OCI-M1 (cell line): Measurements from ENCODE around the gene CD28.
A peak's percentile ranks its signal among the peaks of the same experiment; 100 is the strongest.
"Not testable (repeated sequence)": the region's sequence is repeated elsewhere in the genome, so short reads cannot be mapped to it uniquely, and the experiment has no call there.

Source experiments
- DNase-seq: peaks from one replicate; lab custom pipeline; 2025; lab: John Stamatoyannopoulos, UW

The CD28 gene

DNA sequence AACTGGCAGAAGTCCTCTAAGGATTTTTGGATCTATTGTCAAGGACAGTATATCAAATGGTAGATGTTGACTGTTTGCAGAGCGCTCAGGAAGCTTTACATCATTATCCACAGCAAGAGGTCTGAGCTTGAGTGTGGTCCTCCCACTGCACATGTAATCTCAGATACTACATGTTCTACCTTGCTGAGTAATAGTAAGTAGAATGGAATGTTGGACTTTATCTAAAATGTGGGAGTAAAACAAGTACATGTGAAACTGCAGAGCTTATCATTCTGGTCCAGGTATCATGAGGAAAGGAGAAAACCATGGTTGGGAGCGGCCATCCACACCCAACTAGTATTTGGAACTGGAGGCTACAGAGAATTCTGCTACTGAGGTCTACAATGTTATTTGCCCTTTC is 19.3 kb upstream of the CD28 start:
- no peak for DNase-seq

DNA sequence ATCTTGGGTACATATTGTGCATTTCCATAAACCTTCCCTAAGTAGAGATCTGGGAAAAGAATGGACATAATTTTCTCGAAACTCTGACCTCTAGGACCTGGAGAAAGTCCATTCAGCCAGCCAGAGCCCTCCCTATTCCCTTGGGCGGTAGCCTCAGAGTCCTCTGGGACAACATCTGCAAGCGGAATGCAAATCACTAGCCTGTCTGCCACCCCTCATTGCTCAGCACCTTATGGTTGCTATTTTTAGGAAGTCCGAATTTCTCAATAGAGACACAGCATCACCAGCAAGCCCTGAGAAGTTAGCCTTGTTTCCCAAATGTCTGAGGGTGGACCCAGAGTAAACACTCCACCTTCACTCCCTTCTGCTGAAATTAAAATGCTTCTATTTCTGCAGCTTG is 17.6 kb upstream of the CD28 start:
- no peak for DNase-seq

DNA sequence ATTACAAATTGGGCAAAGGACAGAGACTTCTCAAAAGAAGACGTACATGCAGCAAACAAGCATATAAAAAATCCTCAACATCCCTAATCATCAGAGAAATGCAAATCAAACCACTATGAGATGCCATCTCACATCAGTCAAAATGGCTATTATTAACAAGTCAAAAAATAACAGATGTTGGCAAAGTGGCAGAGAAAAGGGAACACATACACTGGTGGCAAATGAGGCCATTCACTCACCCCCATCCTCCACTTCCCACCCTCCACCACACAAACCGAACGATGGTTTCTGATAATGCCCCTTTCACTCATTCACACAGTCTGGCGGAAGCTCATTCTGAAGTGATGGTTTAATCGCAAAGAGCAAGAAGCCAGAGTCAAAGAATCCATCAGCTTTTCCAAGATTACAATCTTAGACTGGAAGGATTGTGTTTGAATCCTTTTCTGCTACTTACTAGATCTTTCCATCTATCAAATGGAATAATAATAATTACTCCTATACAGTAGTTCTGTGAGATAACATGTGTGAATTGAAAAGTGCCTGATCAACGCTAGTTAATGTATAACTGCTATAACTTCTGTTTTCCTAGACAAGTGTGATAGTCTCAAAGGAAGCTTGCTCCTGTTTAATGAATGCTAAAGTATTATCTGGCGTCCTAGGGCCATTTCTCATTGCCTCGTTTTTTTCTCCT is 16.9 kb upstream of the CD28 start:
- no peak for DNase-seq

DNA sequence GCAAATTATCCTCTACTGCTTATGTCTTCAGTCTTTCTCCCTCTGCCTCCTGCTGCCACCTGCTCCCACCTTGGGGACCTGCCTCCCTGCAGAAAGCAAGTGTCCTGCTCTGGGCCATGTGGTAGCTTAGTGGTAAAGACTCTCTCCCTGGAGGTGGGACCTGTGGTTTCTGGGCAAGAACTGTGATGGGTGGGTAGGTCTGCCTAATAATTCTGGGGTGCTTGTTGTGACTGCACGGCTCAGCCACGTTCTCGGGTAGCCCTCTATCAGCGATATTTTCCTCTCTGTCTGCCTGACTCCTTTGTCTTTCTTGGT is 16.4 kb upstream of the CD28 start:
- DNase-seq, result no peak

DNA sequence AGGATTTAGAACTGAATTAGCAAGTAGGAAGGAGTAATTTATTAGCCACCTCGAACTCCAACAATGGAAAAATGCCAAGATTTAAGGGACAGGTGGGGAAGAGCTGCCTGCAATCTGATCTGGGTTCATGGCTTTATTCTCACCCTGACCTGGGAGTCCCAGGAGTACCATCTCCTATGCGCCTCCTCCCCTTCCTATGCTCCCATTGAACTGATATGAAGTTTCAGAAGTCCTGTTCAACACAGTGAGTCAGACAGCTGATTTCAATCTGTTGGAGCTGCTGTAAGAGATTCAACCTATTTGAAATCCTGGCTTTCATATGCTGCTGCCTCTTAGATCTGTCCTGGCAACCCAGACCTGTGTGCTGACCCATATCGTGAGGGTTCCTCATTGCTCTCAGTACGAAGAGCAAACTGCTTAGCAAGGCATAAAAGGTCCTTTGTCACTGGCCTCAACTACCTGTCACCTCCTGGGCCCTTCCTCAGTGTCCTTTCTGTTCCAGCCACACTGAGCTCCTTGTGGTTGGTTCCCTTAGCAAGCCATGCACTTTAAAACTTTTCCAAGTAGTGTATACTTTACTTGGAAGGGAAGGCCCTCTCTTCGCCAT is 15.9 kb upstream of the CD28 start:
- DNase-seq, result no peak

DNA sequence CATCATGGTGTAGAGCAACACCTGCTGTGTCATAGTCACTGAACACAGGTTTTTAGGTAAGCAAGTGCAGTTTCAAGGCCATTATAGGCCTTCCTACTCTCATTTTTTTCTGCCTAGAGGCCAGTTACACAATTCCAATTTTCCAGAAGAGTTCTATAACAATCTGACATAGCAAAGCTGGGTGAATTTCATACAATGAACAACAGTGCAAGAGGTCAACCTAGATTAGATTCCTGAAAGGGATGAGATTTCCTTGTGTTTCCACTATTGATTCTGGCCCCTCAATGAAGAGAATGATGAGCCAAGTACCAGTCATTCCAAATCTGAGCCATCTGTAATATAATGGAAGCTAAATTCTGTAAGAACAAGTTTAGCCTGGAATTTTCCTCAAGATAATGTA is 15.3 kb upstream of the CD28 start:
- DNase-seq, result no peak

DNA sequence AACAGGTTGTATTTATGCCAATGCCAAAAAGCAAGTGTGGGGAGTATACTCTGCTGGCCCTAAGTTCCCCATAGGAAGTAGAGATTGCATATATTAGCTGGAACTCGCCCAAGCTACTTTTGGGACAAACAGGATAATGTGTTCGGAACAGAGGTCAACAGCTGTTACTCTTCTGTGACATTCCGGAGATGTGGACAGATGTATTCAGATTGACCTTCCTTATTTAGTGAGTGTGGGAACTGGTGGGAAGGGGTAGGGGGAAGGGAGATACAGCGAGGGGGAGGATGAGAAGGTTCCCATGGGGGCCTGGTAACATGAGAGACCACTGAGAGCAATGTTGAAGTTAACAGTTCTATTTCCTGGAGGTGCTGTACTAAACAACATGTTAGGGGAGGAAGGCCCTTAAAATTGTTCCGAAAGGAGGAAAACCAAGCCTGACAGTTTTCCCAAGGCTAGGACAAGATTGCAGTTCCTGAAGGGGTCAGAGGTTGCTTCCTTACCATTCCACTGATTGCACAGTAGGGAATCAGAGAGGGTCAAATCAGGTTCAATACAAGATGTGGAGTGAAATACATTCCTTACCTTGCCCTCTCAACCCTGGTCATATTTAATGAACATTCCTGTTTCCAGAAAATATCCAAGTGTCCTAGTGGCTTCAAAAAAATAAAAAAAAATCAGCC is 14.3 kb upstream of the CD28 start:
- DNase-seq, result no peak

DNA sequence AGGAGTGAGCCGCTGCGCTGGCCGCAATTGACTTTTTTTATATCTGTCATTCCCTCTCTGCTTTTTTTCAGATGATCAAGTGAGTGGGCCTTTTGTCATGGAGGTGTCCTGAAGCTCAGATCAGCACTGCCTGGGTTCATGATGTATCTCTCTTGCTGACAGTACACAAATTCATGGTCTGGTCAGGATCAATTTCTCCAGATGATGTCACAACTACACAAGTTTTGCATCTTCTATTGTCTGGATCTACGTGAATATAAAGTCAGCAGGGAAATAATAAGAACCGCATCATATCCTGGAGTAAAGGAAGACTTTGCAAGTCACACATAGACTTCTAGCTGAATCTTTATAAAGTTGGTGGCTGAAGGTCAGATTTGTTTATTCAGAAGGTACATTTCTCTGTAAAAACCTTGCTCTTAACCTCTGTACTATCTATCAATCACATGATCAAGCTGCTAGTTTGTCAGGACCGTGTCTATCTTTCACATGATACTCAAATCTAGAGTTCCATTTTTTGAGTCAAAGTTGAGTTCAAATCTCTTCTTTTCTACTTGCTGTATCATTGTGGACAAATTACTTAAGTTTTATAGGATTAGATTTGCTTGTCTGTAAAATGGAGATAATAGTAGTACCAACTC is 13.1 kb upstream of the CD28 start:
- DNase-seq, result no peak

DNA sequence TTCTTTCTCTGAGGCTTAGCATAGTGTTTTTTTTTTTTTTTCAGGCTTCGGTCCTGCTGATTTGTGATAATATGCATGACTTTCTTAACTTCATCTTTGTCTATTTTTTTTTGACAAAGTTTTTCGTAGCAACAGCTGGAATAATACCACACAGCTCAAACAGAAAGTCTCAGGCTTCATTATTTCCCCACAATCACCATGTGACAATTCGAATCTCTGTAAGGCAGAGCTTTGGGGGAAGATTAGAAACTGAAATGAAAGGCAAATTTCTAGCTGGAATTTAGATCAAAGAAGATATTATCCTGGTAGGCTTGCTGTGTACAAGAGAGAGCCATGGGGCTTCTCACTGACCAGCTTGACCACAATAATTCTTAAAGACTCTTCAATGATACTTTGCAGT is 12.2 kb upstream of the CD28 start:
- DNase-seq, result peak; percentile 36

DNA sequence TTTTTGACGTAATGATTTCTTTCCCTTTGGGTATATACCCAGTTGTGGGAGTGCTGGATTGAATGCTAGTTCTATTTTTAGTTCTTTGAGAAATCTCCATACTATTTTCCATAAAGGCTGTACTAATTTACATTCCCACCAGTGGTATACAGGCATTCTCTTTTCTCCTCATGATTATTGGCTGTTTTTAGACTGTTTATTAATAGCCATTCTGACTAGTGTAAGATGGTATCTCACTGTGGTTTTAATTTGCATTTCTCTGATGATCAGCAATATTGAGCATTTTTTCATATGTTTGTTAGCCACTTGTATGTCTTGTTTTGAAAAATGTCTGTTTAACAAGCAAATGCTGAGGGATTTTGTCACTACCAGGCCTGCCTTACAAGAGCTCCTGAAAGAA is 9.2 kb upstream of the CD28 start:
- no peak for DNase-seq

DNA sequence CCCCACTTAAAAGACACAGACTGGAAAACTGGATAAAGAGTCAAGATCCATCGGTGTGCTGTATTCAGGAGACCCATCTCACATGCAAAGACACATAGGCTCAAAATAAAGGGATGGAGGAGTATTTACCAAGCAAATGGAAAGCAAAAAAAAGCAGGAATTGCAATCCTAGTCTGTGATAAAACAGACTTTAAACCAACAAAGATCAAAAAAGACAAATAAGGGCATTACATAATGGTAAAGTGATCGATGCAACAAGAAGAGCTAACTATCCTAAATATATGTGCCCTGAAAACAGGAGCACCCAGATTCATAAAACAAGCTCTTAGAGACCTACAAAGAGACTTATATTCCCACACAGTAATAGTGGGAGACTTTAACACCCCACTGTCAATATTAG is 8.7 kb upstream of the CD28 start:
- DNase-seq, result not testable (repeated sequence)

DNA sequence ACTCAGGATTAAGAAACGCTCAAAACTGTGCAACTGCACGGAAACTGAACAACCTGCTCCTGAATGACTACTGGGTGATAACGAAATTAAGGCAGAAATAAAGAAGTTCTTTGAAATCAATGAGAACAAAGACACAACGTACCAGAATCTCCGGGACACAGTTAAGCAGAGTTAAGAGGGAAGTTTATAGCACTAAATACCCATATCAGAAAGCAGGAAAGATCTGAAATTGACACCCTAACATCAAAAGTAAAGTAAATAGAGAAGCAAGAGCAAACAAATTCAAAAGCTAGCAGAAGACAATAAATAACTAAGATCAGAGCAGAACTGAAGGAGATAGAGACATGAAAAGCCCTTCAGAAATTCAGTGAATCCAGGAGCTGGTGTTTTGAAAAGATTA is 8.0 kb upstream of the CD28 start:
- DNase-seq, result not testable (repeated sequence)

DNA sequence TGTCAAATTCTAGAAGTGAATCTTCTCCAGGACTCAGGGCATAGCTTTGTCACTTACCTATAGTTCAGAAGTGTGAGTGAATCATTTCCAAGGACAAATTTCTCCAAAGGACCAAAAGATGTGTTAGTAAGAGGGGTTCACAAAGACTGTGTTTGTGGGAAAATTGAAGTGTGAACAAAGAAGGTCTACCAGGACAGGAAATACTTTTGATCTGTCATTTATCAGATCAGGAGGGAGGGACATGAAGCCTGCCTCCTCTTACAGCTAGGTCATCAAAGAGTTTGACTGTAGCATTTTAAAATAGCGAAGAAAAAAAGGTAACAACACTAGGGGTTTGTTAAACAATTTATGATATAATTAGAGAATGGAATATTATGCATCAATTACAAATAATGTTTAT is 2.0 kb upstream of the CD28 start:
- DNase-seq, result no peak

DNA sequence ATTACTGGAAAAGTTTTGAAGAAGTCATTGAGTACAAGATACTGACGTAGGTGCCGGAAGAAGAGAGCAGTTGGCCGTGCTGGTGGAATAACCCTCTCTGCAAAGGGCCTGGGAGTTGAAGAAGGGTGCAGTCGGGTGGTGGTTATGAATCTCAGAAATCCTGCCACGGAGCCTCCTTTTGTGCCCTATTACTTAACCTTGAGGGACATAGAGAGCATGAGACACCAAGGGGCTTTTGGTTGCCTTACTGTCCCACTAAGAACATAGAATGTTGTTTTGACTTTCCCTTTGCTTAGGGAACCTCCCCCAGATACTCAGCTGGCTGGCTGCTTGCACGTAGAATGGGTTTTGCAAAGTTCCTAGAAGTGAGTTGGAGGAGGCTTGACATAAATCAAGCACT is 1.3 kb upstream of the CD28 start:
- peak; percentile 29 for DNase-seq

DNA sequence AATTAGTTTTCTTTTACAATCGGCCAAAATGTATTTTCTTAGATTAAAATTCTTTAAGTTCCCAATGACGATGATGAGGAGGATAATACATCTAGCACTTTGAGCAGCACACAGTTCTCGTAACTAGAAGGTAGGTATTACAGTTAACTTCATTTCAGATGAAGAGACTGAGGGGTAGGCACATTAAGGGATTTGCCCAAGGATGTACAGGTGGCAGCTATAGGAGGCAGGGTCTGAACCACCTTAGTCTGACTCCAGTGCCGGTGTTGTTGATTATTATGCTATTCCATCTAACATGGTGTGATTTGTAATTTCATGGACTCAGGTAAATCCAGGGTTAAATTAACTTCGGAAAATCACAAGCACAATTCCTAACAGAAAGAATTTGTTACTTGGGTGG is 1.1 kb downstream of the CD28 start:
- no peak for DNase-seq

DNA sequence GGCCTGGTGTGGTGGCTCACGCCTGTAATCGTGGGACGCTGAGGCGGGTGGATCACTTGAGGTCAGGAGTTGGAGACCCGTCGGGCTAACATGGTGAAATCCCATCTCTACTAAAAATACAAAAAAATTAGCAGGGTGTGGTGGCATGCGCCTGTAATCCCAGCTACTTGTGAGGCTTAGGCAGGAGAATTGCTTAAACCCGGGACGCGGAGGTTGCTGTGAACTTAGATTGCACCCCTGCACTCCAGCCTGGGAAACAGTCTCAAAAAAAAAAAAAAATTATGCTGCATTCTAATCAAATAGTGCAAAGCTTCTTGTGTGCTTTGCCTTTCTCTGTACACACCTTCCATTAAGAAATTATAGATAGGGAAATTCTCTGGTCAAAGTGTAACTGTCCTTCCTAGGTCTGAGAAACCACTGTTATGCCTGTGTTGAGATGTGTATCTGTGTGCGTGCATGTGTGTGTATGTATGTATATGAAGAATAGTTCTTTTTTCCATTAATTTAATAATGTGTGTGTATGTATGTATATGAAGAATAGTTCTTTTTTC is 2.5 kb downstream of the CD28 start:
- no peak for DNase-seq

DNA sequence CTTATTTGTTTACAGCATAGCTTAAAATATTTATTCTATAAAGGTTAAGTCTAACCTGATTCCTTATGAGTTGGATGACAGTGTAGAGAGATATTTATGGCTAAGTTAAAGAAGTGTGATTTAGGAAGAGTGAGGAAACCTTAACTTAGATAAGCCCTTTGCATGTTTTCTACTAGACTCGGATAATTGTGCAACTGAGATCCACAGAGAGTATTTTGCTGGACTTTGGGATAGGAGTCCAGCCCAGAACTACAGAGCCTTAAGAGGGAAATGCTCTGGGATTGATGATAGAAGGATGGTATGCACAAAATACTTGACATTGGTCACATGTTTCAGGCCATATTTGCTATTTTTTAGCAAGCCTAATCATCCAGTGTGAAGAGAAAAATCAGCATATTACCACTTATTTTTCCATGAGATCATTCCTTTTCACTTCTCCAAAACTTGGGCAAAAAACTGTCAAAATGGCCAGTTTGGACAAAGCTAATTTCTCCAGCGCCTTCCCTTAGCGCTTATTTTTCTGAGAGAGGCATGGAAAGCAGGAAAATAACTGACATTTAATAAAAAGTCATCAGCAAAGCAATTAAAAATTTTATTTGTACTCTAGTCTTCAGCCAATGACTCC is 3.1 kb downstream of the CD28 start:
- DNase-seq, result no peak

DNA sequence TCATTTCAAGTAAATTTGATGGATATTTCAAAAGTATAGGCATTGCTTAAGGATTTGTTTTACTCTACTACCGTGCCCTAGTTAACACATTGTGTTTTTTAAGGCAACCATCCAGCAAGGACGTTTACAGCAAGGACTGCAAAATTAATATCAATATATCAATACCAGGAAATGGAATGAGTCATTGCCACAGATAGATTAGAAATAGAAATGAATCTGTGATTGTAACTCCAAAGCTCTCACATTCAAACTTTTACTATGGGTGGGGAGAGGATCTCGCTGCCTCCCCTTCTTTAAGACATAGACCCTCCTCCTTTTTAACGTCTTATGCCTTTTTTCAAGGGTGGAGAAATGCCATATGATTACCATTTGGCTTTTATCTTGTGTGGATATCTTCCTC is 3.8 kb downstream of the CD28 start:
- no peak for DNase-seq

DNA sequence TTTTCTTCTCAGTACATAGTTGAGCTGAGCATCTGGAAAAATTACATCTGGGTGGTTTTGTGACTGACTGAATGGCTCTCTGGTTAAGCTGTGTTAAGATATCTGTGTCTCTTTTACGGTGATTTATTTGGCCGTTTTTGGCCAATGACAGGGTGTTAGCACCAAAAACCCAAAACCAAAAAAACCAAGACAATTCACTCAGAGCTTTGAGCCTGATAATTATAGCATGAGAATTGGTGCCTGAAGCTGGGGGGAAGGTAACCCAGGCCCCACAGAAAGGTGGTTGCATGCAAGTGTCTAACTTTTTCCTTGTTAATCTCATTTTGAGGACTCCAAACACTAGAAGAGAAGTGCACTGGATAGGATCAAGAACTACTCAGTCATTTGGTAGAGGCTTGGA is 4.5 kb downstream of the CD28 start:
- DNase-seq, result no peak

DNA sequence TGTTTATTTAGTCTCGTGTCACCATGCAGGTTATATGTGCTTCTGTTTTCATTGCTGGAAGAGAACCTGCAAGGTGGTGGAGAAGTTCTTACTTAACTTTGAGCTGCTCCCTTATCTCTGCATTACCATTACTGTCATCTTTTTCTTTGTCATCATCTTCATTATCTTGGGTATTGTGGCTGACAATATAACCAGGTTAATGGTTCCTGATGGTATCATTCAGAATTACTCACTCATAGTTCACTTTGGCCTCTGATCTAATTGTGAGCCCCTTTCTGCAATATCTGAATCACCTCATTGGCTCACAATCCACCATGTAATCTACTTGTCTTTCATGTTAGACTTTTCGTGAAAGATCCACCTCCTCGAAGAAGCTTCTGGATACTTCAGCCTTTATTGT is 5.0 kb downstream of the CD28 start:
- DNase-seq, result no peak

DNA sequence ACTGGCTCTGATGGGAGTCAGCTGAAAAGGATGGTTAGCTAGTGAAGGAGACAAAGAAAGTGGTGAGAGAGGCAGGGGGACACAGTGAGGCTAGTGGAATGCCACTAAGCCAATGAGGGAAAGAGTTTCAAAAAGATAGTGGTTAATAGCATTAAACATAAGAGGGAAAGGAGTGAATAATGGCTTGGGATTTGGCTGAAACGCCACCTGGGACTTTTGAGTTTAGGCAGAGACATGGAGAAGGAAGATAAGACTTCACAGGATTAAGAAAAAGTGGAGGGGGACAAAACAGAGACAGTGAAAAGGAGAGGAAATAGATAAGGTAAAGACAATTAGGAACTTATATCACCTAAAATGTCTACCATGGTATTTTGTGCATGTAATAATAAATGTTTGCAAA is 6.9 kb downstream of the CD28 start:
- peak; percentile 20 for DNase-seq

DNA sequence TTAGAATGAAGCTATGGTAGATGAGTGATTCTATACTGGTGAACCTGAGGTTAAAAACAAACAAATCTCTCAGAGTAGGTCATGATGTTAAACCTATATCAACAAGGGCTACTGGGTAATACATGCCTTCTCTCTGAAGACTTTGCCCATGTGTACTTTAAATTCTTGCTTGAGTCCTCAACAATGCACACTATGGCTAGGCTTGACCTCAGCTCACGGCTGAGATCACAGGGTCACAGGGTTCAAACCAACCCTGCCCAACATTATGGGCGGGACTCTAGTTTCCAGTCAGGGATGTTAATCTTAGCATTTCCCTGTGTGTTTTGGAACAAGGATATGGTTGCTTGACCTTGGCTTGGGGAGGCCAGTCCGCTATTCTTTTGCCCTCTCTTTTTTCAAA is 7.7 kb downstream of the CD28 start:
- no peak for DNase-seq

DNA sequence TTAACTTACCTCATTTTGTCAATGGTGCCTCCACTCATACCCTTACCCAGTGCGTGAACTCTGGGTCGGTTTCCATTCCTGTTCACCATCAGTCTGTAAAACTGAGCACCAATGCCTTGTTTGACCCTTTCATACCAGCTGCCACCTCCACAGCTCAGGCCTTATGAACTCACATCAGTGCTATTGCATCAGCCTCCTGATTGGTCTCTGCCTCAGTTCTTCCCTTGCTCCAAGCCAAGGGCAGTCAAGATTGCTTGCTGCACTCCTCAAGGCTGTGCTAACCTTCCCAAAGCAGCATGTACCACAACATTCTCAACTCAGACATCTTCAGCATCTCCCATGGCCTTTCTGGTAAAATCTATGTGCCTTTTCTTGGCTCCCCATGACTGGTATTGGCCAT is 9.3 kb downstream of the CD28 start:
- DNase-seq, result no peak
